GM19351 (cell line): ENCODE results near the gene ZMYND15.

Experiments used
- ATAC-seq: cut with Tn5 transposase; IDR thresholded peaks from one replicate; pipeline ENCODE4 v1.9.1; 2021; ENCODE audit warnings: mild to moderate bottlenecking, moderate library complexity; ENCODE audit not compliant: unreplicated experiment

ZMYND15 gene

DNA sequence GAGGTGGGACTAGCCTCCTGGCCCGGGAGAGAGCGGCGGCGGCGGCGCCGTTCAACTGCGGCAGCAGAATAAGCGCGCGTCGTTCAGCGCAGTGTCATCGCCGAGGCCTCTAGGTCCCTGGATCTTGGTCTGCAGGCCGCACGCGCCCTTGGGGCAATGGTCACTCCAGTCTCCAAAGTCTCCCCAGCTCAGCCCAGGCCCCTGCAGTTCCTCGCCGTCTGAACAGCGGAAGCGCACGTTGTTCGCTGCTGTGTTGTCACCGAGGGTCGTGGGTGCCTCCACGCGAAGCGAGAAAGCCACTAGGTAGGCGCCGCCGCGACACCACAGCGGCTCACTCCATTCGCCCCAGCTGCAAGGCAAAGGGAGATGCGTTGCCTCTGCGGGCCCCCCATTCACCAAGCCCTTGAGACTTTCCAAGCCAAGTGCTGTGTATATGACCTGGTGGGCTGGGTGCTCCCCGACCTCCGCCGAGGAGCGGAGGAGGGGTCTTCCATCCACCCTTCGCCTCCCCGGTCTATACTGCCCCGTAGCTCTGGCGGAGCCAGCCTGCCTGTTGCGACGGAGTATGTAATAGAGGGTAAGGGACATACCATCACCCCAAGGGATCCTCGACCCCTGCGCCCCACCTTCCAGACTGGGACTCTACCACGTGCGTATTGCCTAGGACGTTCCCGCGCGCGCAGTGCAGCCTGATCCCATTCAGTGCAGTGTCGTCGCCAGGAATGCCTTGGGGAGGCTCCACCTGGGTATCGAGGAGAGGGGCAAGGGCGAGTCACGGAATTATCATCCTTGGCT is 45.9 kb downstream of the ZMYND15 start:
- ATAC-seq: no peak

- no peak for ATAC-seq
Observed at GRCh38 chr17:4786106-4786511, 46.5 kb downstream of the ZMYND15 start, which contains the start of gene VMO1. Gene VMO1, minus strand, starts transcription at chr17:4786364. Its CDS starts 12 bp downstream, at chr17:4786352.

- no peak for ATAC-seq
Observed at GRCh38 chr17:4786516-4786915, 46.9 kb downstream of the ZMYND15 start.

DNA sequence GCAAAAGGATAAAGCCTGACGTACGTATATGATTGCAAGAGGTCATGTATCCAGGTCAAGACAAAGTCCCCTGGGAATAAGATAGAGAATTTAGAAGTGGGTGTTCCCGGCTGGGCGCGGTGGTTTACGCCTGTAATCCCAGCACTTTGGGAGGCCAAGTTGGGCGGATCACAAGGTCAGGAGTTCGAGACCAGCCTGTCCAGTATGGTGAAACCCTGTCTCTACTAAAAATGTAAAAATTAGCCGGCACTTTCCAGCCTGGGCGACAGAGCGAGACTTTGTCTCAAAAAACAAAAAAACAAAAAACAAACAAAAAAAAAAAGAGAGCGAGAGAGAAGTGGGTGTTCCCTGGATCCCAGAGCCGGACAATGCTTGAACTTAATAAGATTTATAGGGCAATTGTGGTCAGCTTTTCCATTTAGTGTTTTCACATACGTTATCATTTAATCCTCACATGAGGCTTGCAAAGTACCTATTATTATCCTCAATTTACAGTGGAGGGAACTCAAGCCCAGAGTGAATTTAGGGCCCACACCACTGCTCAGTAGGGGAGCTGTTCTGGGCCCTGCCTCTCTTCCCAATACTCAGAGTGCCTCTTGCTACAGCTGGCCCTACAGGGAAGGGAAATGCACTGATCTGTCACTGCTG is 48.6 kb downstream of the ZMYND15 start:
- ATAC-seq: no peak

GRCh38 chr17:4788807-4789700 is 49.4 kb downstream of the ZMYND15 start, which contains the start of gene GLTPD2:
Gene GLTPD2, plus strand, starts transcription at chr17:4788964. Its CDS starts 48 bp downstream, at chr17:4789012.
- no peak for ATAC-seq

GRCh38 chr17:4789701-4789950 is 50.0 kb downstream of the ZMYND15 start:
- no peak for ATAC-seq

DNA sequence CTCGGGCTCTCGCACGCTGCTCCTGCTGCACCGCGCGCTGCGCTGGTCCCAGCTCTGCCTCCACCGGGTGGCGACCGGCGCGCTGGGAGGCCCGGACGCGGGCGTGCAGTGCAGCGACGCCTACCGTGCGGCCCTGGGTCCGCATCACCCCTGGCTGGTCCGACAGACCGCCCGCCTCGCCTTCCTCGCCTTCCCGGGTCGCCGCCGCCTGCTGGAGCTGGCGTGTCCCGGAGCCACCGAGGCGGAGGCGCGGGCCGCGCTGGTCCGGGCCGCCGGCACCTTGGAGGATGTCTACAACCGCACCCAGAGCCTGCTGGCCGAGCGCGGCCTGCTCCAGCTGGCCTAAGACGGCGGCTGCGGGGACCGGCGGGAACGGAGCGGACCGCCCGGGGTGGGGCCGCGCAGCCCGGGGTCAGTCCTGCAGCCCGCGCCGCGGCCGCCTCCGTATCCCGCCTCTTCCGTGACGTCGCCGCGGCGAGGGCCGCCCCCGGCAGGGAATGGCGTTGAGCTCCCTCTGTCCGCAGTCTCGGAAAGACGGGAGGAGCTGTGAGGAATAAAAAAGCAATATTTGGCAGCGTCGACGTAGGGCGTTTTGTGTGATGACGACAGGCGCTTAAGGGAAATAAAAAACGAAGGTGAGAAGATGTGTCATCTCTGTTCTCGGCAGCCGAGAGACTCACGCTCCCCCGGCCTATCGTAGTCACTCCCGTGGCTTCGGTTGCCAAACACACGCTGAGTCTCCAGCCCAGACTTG is 50.5 kb downstream of the ZMYND15 start:
- peak; percentile 83 for ATAC-seq

- no peak for ATAC-seq
Observed at GRCh38 chr17:4790705-4791088, 51.1 kb downstream of the ZMYND15 start.

DNA sequence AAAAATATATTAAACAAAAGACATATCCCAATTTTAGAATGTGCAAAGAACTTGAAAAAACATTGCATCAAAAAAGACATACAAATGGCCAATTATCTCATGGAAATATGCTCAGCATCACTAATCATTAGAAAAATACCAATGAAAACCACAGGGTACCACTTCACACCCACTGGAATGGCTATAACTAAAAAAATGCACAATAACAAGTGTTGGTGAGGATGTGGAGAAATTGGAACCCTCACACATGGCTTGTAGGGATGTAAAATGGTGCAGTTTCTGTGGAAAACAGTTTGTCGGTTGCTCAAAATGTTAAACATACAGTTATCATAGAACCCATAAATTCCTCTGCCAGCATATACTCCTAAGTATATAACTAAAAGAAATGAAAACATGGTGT is 55.5 kb downstream of the ZMYND15 start:
- no peak for ATAC-seq
